Activated naive CD4-positive, alpha-beta T cell treated with anti-CD3 and anti-CD28 coated beads, Interleukin-2, amount 50 U/mL, for 16 hours (primary cell): ENCODE data around the gene SLC6A19.

Source experiments
- DNase-seq: peaks from one replicate; pipeline ENCODE4 v3.0.0-alpha.2; 2020

The SLC6A19 gene

DNA sequence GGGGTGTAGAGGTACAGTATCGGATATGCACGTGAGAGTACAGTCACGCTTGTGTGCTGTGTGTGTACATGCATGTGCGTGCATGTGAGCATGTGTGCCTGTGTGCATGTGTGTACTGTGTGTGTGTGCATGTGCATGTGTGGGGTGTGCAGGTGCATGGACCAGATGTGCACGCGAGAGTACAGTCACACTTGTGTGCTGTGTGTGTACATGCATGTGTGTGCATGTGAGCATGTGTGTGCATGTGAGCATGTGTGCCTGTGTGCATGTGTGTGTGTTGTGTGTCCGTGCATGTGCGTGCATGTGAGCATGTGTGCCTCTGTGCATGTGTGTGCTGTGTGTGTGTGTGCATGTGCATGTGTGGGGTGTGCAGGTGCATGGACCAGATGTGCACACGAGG is 10.3 kb downstream of the SLC6A19 start:
- DNase-seq, result peak; percentile 1

DNA sequence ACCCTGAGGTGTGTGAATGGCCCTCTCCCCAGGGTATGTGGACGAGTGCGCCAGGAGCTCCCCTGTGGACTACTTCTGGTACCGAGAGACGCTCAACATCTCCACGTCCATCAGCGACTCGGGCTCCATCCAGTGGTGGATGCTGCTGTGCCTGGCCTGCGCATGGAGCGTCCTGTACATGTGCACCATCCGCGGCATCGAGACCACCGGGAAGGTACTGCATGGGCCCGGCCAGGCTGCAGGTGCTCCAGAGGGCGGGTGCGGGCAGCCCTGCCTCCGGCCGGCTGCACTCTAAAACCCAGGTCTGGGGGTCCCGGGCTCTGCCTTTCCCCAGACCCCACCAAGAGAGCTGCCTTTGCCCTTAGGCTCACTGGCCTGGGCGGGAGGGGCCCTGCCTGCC is 10.9 kb downstream of the SLC6A19 start:
- no peak for DNase-seq

DNA sequence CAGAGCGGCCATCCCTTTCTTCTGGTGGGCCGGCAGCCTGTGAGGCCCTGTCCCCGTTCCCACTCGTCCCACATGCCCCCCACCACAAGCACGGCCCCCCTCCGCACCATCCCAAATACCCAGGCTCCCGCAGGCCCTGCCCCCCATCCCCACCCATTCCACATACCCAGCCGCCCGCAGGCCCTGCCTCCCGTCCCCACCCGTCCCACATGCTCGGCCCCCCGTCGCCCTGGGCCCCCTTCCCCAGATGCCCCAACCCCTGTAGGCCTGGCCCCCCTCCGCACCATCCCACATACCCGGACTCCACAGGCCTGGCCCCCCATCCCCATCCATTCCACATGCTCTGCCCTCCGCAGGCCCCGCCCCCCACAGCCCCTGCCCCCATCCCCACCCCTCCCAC is 11.5 kb downstream of the SLC6A19 start:
- no peak for DNase-seq

DNA sequence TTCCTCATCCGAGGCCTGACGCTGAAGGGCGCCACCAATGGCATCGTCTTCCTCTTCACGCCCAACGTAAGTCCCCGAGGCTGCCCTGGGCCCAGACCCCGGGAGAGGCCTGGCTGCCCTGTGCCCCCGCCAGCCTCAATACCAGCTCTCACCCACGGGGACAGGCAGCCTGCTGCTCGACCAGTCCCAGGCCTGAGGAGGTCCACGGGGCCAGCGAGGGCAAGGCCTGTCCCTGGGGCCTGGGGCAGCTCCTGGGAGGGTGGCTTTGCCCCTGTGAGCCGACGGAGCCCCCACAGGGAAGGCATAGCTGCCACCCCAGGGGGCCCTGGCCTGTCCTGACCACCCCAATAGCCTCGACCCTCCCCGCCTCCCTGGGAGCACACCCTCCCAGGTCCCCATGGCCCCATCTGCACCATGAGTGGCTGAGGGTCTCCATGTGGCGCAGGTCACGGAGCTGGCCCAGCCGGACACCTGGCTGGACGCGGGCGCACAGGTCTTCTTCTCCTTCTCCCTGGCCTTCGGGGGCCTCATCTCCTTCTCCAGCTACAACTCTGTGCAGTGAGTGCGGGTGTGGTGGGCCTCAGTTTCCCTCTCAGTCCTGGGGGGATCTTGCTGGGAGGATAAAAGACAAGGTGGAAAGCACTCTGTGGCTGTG is 12.2 kb downstream of the SLC6A19 start:
- no peak for DNase-seq

DNA sequence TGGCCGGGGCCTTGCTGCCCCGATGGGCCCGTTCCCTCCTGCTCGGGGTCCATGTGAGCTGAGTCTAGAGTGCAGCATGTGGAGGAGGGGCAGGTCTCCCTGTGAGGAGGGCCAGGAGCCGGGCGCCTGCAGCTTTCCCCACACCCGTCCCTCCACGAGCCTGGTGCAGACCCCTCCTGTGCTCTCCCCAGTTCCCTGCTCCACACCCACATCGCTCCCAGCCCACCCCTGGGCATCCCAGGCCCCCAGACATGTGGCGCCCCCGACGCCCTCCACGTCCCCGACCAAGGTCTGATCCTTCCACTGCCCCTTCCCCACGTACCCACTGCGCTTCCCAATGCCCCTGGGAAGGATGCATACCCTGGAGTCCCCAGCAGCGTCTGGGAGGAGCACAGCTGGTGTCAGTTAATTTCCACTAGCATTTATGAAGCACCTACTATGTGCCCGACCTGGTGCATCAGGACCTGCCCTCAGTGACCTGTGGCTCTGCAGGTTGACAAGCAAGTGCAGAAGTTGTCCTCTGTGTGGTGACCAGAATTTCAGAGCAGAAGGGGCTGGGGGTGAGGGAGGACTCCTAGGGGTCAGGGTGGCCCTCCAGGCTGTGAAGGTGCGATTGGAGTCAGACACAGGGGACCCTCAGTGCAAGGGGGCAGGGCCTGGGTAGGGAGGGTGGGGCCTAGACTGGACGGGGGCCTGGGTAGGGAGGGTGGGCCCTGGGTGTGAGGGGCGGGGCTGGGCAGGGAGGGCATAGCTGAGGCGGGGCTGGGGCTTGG is 13.0 kb downstream of the SLC6A19 start:
- no peak for DNase-seq

DNA sequence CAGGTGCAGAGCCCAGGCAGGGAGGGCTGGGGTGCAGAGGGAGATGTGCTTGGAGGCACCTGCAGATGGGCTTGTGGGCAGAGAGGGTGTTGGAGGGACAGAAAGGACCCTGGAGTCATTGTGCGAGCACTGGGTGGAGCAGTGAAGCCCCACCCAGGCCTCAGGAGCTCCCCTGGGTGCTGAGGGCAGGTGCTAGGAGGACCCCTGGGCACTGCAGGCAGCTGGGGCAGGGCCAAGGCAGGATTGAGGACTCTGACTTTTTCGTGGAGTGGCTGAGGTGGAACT is 13.5 kb downstream of the SLC6A19 start:
- DNase-seq, result no peak

DNA sequence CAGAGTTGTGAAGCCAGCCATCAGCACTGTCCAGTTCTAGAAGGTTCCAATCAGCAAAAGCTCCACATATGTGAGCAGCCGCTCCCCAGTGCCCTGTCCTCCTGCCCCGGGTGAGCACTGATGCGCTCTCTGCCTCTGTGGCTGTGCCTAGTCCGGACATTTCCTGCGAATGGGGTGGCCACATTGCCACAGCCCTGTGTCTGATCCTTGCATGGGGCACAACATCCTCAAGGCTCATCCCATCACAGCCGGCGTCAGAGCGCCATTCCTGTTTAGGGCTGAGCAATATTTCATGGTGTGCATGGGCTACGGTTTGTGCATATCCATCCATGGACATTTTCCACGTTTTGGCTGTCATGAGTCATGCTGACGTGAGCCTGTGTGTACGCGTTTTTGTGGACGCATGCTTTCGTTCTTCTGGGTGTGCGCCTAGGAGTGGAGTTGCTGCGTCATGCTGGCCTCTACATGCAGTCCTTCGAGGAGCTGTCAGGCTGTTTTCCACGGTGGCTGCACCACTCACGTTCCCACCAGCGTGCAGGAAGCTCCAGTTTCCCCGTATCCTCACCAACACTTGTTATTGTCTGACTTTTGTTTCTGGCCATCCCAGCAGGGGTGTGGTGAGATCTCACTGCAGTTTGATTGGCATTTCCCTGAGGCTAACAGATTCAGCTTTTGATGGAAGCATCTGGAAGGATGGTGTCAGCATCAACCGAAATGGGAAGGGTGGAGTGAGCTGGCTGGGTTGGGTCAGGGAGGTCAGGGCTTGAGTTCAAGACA is 14.1 kb downstream of the SLC6A19 start:
- DNase-seq, result no peak

DNA sequence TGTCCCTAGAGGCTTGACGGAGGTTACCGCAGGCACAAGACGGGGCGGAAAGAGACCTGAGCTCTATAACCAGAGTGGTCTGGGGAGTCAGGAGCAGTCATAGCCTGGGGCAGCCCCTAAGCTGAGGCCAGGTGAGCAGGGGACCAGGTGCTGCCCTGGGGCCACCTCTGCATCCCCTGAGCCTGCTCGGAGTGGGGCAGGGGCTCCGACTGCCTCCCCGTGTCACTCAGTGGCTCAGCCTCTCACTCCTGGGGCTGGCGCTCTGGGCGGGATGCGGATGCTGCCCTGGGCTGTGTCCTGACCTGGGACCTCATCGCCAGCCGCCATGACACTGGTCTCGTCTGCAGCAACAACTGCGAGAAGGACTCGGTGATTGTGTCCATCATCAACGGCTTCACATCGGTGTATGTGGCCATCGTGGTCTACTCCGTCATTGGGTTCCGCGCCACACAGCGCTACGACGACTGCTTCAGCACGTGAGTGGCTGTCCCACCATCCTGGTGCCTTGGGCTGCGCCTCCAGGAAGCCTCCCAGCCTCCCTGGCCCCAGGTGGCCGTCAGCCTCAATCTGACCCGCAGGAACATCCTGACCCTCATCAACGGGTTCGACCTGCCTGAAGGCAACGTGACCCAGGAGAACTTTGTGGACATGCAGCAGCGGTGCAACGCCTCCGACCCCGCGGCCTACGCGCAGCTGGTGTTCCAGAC is 15.0 kb downstream of the SLC6A19 start:
- no peak for DNase-seq

DNA sequence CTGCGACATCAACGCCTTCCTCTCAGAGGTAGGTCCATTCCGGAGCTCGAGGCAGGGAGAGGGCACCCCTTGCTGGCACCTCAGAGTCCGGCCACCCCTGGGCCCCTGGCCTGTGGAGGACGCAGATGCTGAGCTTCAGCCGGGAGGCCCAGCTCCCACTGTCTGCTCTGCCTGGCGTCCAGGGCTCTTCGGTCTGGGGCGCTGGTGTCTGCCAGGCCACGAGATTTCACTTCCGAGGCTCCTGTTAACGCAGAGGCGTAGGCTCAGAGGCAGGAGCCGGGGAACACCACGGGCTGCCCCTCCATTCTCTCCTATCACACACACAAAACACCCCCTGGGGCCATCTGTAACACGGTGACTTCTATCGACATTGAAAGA is 15.5 kb downstream of the SLC6A19 start:
- no peak for DNase-seq

DNA sequence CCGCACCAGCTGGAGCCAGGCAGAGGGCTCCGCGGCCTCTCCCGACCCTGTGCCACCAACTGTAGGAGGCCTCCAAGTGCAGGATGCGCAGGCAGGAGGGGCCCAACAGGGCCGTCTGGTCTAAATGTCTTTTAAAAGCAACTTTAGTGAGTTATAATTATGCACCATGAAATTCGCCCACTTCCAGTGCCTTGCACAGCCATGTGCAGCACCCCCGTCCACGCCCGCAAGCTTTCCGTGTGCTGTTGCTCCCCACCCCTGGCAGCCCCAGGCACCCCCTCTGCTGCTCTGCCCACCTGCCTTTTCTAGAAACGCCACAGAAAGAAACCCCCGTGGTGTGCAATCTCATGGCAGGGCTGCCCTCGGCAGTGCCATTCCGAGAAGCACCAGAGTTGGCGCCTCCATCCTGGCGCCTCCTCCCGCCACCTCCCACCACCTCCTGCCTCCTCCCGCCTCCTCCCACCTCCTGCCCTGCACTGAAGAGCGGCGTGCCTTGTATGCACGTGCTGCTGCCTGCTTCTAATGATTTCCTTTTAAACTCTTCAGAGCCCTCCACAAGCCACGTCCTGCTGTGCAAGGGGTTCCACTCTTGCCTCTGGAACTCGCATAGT is 16.3 kb downstream of the SLC6A19 start:
- no peak for DNase-seq

DNA sequence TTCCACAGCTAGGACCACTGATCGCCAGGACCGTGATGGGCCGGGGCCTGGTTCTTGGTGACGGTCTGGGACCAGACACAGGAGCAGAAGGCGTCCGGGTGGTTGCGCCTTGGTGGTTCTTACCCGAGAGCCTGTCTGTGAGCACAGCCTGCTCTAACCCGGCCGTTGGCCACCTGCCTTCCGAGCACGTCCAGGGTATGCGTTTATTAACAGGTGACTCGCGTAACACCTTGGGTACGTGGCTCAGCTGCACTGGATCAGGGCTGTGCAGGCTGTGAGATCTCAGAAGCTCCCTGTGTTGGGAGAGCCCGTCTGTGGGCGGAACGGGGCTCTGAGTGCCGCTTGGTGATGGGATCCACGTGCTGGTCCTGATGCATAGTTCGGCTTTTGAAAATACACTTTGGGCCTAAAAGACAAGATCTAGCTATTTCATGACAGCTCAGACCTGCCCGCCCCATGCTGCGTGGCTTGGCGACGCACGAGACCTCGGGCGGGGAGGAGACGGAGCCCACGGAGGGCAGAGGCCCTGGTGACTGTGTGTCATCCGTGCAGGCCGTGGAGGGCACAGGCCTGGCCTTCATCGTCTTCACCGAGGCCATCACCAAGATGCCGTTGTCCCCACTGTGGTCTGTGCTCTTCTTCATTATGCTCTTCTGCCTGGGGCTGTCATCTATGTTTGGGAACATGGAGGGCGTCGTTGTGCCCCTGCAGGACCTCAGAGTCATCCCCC is 17.1 kb downstream of the SLC6A19 start:
- DNase-seq, result no peak

DNA sequence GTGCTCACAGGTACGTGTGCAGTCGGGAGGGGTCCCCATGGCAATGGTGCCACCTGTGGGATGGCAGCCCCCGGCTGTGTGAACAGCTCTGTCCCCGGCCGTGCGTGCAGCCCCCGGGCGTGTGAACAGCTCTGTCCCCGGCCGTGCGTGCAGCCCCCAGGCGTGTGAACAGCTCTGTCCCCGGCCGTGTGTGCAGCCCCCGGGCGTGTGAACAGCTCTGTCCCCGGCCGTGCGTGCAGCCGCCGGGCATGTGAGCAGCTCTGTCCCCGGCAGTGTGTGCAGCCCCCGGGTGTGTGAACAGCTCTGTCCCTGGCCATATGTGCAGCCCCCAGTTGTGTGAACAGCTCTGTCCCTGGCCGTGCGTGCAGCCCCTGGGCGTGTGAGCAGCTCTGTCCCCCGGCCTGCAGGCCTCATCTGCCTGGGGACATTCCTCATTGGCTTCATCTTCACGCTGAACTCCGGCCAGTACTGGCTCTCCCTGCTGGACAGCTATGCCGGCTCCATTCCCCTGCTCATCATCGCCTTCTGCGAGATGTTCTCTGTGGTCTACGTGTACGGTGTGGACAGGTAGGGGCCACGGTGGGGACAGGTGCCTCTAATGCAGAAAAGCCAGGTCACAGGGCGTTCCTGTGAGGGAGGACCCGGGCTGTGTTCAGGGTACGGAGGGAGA is 17.8 kb downstream of the SLC6A19 start:
- DNase-seq, result no peak

DNA sequence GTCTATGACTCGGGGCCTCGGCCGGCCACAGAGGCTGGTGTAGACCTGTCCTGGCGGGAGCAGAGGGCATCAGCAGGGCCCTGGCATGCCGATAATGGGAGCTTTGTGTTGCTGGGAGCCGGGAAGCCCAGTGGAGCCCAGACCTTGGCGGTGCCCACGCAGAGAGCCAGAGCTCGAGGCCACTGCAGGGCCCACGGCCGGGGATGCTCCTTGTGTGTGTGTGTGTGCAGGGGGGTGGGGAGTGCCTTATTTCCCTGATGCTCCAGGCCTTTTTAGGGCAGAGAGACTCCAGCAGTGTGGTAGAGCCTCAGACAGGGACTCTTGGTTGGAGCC is 18.3 kb downstream of the SLC6A19 start:
- DNase-seq, result no peak

DNA sequence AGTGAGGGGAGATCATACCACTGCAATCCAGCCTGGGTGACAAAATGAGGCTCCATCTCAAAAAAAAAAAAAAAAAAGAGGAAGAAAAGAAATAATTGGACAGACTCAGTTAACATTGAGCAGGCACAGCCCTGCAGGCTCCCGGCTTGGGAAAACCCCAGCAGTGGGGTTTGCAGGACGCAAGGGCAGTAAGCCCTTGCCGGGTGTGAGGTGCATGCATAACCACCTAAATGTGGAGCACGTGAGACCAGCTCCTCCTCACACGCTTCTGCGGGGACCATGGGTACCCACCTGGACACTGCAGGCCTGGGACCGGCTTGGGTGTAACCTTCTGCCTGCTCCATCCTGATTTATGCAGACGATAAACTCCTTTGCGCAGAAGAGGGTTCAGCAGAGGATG is 19.0 kb downstream of the SLC6A19 start:
- DNase-seq, result no peak

DNA sequence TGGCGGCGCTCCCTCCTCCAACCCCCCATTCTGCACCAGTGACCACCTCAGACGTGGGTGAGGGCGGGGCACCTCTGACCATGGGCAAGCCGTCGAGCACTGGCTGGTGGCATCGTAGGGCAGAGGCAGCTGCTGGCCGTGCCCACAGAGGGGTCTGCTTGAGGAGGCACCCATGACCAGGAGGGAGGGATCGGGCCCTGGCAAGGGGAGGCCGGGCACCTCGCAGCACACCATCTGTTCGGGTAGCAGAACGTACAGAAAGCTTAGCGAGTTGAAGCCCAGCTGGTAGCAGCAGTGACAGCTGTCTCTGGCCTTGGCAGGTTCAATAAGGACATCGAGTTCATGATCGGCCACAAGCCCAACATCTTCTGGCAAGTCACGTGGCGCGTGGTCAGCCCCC is 19.4 kb downstream of the SLC6A19 start:
- DNase-seq, result no peak

DNA sequence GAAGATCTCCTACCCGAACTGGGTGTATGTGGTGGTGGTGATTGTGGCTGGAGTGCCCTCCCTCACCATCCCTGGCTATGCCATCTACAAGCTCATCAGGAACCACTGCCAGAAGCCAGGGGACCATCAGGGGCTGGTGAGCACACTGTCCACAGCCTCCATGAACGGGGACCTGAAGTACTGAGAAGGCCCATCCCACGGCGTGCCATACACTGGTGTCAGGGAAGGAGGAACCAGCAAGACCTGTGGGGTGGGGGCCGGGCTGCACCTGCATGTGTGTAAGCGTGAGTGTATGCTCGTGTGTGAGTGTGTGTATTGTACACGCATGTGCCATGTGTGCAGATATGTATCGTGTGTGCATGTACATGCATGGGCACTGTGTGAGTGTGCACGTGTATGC is 20.3 kb downstream of the SLC6A19 start:
- no peak for DNase-seq

DNA sequence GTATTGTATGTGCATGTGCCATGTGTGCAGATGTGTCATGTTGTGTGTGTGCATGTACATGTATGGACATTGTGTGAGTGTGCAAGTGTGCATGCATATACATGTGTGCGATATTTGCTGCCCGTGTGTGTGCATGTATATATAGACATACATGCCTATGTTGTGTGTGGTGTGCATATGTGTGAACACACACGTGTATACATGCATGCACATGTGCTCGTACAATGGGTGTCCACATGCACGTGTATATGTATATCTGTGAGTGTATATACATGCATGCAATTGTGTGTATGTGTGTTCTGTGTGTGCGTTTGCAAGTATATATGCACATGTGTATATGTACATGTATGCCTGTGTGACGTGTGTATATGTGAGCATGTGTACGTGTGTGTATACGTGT is 20.8 kb downstream of the SLC6A19 start:
- DNase-seq, result no peak

DNA sequence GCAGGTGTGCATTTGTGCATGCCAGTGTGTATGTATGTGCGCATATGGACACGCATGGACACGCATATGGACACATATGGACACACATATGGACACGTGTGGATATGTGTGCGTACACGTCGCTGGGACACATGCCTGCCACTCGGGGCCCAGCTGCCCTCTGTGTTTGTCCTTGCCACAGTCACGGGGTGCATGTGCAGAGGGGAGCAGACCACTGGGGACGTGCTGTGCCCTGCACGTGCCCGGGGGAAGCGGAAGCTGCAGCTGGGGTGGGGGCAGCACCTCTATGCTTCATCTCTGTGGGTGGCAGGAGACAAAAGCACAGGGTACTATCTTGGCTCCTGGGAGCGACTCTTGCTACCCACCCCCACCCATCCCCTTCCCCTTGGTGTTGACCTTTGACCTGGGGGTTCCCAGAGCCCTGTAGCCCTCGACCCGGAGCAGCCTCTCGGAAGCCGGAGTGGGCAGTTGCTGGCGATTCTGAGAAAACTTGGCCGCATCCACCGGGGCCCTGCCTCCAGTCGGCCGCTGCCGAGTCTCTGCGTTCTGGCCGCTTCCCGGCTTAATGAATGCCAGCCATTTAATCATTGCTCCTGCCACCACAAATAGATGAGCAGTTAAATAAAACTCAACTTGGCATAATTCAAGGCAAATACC is 21.4 kb downstream of the SLC6A19 start:
- no peak for DNase-seq

DNA sequence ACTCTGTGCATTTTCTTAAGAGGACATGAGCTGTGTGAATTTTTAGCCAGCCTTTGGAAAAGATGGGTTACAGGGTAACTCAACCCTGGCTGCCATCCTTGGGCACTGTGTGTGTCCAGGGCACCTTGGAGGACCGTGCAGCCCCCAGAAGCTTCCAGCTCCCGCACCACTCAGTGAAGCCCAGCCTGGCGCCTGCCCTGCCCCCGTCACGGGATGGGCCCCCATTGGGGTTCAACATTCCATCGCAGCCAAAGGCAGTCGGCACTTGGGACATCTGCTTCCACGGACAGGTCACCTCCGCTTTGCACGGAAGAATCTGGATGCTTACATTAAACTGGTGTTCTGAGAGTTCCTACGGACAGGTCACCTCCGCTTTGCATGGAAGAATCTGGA is 21.9 kb downstream of the SLC6A19 start:
- DNase-seq, result no peak

DNA sequence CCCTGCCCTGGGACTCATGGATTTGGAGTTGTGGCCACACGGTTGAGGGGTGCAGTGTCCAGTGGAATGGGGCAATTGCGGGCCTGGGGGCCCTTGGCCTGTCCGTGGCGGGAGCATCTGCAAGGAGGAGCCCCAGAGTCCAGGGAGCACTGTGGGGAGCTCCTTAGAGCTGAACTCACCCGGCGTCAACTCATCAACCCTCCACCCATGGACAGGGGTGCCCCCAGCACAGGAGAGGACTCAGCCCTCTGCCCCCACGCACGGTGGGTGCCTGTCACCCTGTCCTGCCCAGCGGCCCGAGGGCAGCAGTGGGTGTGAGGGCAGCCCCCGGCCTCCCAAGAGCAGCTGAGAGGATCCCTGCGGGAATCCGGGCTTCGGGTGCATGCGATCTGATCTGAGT is 23.2 kb downstream of the SLC6A19 start:
- DNase-seq, result no peak

DNA sequence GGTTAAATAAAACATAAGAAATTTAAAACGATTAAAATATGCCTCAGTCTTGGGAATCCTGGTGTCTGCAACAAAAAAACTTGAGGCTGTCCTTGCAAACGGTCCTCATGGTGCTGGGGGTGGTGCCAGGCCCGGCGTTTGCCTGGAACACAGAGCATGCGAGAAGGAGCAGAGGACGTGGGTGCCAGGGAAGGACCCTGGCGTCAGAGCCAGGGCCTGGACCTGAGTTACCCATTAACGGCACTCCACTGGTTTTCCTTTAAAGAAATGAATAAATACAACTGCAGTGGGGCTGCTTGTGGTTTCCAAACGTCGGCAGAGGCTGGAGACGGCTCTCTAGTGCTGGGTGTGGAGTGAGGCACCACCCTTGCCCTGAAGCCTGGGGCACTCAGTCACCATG is 23.7 kb downstream of the SLC6A19 start, which contains the start of gene SLC6A18:
Gene SLC6A18 (plus strand): TSS at position 301 of the 400 bp plus-strand sequence. CDS start 97 bp downstream, at position 398.
- no peak for DNase-seq
